Measurements from ENCODE around the gene KAT2B. TPM values are rescaled to one million over a fixed set of nuclear protein-coding genes. Genes with fewer than 3 reads are reported as not detected.

Gene KAT2B
- total RNA-seq, 1 donor from 2014 or later: 12.2 TPM

DNA sequence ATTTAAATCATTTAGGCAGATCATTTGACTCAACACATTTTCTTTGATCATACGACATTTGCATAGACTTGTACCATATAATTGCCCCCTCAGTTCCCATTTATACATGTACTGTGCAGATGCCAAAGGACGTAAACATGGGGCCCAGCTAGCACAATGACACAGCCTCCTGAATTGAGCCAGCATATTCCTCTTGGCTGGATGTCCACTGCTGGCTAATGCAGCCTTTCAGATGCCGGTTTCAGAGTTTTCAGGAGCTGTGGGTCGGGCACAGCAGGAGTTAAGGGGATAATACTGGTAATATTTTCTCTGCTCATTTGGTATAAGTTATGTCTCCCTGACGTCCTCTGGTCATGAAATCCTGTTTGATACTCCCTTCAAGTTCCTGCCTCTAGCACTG is 39.4 kb downstream of the KAT2B start:
- Mint-ChIP-seq H3K27ac (ENCODE audit: unreplicated experiment) (peak overlapping the region; percentile 12), H3K4me3 (no peak overlapping the region)

DNA sequence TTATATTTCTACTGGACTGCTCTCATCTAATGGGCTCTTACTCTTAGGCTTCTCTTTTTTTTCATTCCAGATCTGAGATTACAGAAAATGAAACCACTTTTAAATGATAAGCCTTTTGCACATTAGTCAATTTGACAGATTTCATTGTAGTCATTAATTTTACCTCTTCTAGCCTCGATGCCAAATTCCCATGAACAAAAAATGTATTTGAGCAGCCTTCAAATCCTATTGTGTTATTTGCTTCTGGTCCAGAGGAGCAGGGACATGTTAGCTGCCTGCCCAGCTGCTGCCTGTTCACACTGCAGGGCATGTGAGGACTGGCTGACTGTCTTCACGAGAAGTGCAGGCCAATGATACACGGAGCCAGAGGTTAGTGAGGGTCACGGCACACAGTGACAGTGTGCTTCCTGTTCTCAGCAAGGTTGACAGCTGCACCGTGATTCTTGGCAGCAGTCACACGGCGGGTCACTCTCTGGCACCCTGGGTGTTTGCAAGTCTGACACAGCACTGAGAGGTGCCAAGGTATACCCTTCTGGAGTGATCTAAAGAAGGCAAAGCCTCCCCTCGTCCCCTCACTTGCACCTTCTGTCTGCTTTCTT is 40.8 kb downstream of the KAT2B start:
- TF ChIP-seq, protein P1, sequence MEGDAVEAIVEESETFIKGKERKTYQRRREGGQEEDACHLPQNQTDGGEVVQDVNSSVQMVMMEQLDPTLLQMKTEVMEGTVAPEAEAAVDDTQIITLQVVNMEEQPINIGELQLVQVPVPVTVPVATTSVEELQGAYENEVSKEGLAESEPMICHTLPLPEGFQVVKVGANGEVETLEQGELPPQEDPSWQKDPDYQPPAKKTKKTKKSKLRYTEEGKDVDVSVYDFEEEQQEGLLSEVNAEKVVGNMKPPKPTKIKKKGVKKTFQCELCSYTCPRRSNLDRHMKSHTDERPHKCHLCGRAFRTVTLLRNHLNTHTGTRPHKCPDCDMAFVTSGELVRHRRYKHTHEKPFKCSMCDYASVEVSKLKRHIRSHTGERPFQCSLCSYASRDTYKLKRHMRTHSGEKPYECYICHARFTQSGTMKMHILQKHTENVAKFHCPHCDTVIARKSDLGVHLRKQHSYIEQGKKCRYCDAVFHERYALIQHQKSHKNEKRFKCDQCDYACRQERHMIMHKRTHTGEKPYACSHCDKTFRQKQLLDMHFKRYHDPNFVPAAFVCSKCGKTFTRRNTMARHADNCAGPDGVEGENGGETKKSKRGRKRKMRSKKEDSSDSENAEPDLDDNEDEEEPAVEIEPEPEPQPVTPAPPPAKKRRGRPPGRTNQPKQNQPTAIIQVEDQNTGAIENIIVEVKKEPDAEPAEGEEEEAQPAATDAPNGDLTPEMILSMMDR (conservative IDR thresholded peaks at IDR 0.05): no peak
- H3K27ac Mint-ChIP-seq (ENCODE audit: unreplicated experiment): peak overlapping the region; percentile 73
- no peak overlapping the region for H3K4me3 Mint-ChIP-seq
- peaks cover 35% of the 10 kb centered on the region for H3K4me1 Mint-ChIP-seq
- no peak for DNase-seq (ENCODE audit: low read depth, low spot score)
- no peaks in the 10 kb centered on the region for H3K36me3 Mint-ChIP-seq (ENCODE audit: low read depth)
- no peaks in the 10 kb centered on the region for H3K9me3 Mint-ChIP-seq
- H3K27me3 Mint-ChIP-seq (ENCODE audit: low read depth): no peaks in the 10 kb centered on the region

More for the DNA sequence above, 39.4 kb downstream of the KAT2B start:
- DNase-seq (ENCODE audit: low read depth, low spot score): no peak
- Mint-ChIP-seq H3K9me3 (no peaks in the 10 kb centered on the region), H3K4me1 (peaks cover 40% of the 10 kb centered on the region), H3K27me3 (ENCODE audit: low read depth) (no peaks in the 10 kb centered on the region), H3K36me3 (ENCODE audit: low read depth) (no peaks in the 10 kb centered on the region)
- TF ChIP-seq, protein P1 (conservative IDR thresholded peaks at IDR 0.05): no peak

DNA sequence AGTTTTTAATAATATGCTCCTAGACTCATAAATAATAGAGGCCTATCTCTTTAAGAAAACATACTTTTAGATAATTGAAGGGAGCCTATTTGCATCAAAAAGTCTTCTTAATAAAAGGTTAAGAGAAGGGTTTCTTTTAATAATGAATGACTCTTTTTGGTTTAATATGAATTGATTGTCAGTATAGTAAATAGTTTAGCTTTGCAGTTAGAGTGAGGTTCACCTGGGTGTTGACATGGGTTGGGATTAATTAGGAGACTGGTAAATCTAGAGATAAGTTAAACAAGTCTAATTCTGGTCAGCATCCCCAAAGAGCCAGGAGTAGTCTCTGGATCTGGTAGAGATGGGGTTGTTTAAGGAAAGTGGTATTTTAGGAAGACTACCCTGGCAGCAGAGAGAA is 43.0 kb downstream of the KAT2B start:
- Mint-ChIP-seq H3K4me1 (peaks cover 26% of the 10 kb centered on the region), H3K27ac (ENCODE audit: unreplicated experiment) (peak overlapping the region; percentile 52), H3K27me3 (ENCODE audit: low read depth) (no peaks in the 10 kb centered on the region), H3K36me3 (ENCODE audit: low read depth) (peaks cover 3% of the 10 kb centered on the region), H3K4me3 (no peak overlapping the region), H3K9me3 (no peaks in the 10 kb centered on the region)
- TF ChIP-seq, protein P1 (conservative IDR thresholded peaks at IDR 0.05): no peak
- no peak for DNase-seq (ENCODE audit: low read depth, low spot score)

DNA sequence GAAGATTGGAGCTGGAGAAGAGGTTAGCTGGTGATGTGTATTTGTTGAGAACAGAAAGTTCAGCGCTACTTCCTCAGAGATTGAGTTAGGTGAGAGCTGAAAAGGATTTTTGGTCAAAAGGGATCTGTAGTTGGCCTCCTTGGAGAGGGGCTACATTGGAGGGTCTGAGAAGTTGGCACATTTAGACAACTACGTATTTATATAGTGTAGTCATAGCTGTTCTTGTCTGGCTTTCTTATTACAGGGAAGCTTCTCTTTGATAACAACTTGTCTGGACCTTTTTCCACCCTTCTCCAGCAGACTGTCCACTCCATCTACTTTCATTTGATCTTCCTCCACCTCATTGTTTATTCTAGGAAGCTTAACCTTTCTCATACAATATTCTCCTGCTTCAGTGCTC is 43.7 kb downstream of the KAT2B start:
- TF ChIP-seq, protein P1 (conservative IDR thresholded peaks at IDR 0.05): no peak
- Mint-ChIP-seq H3K27ac (ENCODE audit: unreplicated experiment) (peak overlapping the region; percentile 52), H3K27me3 (ENCODE audit: low read depth) (no peaks in the 10 kb centered on the region), H3K9me3 (peaks cover 6% of the 10 kb centered on the region), H3K4me1 (peaks cover 23% of the 10 kb centered on the region), H3K36me3 (ENCODE audit: low read depth) (peaks cover 7% of the 10 kb centered on the region), H3K4me3 (no peak overlapping the region)
- DNase-seq (ENCODE audit: low read depth, low spot score): no peak

DNA sequence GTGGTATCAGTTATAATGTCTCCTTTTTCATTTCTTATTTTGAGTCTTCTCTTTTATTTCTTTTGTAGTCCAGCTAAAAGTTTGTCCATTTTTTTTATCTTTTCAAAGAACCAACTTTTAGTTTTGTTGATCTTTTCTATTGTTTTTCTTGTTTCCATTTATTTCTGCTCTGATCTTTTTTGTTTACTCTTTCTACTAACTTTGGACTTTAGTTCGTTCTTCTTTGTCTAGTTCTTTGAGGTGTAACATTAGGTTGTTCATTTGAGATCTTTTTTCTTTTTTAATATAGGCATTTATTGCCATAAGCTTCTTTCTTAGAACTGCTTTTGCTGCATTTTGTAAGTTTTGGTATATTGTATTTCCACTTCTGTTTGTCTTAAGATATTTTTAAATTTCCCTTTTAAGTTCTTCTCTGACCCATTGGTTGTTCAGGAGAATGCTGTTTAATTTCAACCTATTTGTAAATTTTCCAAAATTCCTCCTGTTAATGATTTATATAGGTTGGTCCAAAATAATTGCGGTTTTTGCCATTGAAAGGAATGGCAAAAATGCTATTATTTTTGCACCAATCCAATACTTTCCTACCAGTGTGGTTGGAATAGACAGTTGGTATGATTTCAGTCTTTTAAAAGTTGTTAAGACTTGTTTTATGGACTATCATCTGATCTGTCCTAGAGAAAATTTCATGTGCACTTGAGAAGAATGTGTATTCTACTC is 51.2 kb downstream of the KAT2B start:
- Mint-ChIP-seq H3K27me3 (ENCODE audit: low read depth) (no peaks in the 10 kb centered on the region), H3K4me3 (no peak overlapping the region), H3K27ac (ENCODE audit: unreplicated experiment) (no peak overlapping the region), H3K36me3 (ENCODE audit: low read depth) (peaks cover 28% of the 10 kb centered on the region), H3K4me1 (no peaks in the 10 kb centered on the region), H3K9me3 (peaks cover 16% of the 10 kb centered on the region)
- DNase-seq (ENCODE audit: low read depth, low spot score): no peak
- TF ChIP-seq, protein P1 (conservative IDR thresholded peaks at IDR 0.05): no peak
